ENCODE measurements around the gene LY6G5C. TPM values are rescaled to one million over a fixed set of nuclear protein-coding genes. Genes with fewer than 3 reads are reported as not detected.

The LY6G5C gene
- total and polyA plus RNA-seq, 2 of the 13 experiments (the other 11 are each of a cell fraction or from before 2014, with no cell fraction given): 0.33 to 0.55 TPM

DNA sequence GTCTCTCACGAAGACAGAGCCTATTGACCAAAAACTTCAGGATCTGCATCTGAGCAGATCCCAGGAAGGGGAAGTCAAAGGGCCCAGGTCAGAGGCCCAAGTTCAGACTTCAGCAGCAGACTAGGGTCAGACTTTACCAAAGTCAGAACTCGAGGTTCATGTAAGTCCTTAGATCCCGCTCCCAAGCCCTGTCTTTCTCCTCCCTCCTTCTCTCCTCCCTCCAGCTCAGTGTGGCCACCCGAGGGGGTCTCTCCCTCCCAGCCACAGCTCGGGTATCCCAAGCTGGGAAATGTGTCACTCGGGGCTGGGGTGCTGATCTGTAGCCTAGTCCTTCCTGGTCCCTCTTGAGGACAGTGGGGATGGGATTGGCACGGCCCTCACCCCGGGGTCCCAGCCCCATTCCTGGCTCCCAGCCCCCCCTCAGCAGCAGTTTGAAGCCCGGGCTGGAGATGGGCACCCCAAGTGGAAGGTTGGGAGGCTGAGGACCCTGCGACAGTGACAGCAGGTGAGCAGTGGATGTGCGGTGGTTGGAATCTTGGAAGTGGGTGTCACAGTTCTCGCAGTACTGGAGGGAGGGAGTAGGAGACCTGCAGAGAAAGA, 18.6 kb downstream of the LY6G5C start:
- Histone ChIP-seq H3K4me3 (replicated peaks in 1 of 3; ENCODE audit: insufficient read depth in 1 of 3, low read depth in 2 of 3, low read length in 3 of 3) (no peak overlapping the region), H3K36me3 (replicated peaks in 1 of 2; ENCODE audit: control insufficient read depth in 1 of 2, insufficient read depth in 2 of 2, low read length in 2 of 2) (peaks cover 10 to 24% of the 10 kb centered on the region in 2 experiments), H2AFZ (ENCODE audit: low read length) (no peak overlapping the region), H3K27me3 (ENCODE audit: control insufficient read depth in 1 of 2, insufficient read depth in 2 of 2, low read length in 2 of 2) (no peaks in the 10 kb centered on the region; a peak in 1 of 5 replicates), H3K9ac (ENCODE audit: insufficient read depth, low read depth, low read length) (no peak overlapping the region), H4K20me1 (ENCODE audit: insufficient read depth, low read length) (peaks cover 18% of the 10 kb centered on the region; the same call in 1 of the 2 replicates), H3K79me2 (ENCODE audit: insufficient read depth, low read length) (peaks cover 66% of the 10 kb centered on the region), H3K4me2 (ENCODE audit: low read depth, low read length) (peak overlapping the region; percentile 94; the same call in 1 of the 2 replicates), H3K27ac (ENCODE audit: extremely low read length, insufficient read depth, low read length) (peak overlapping the region; percentile 15), H3K4me1 (ENCODE audit: insufficient read depth, low read length) (peaks cover 77% of the 10 kb centered on the region), H3K9me3 (ENCODE audit: low read length) (no peaks in the 10 kb centered on the region)
- ChIA-PET POLR2A (interaction anchor here (1.1 to 7.4 kb wide), 7 partner anchors 8 to 104 kb away, joined by 3 to 438 read pairs (median 23); partner anchors contain the start of genes ABHD16A, APOM, BAG6 and CLIC1), CTCF (ENCODE audit: low intra/inter-chr PET ratio, low total read pairs) (no interaction called here)
- intact Hi-C loops (cut with micrococcal nuclease; ENCODE audit: unreplicated experiment): no loop called here
- in situ Hi-C loops (cut with HindIII; ENCODE audit: extremely low pct_ligation_motif_present, low pct_unique_long_range_greater_than_20kb): no loop called here
- ATAC-seq: no peak
- no TSS peak for BruUV-seq (replicated peaks)
- WGBS (ENCODE audit: low lambda C conversion rate): 92% methylated on average over 12 of the region's 12 CpGs
- no peak for FAIRE-seq
- DNase-seq (ENCODE audit: low spot score): no peak
- TF ChIP-seq SMYD3 (CRISPR knock-in tag; IDR thresholded peaks at IDR 0.05): 0 out of 2 replicates have a peak, but pooled peaks have one; percentile 19
- no peak for TF ChIP-seq ZNF264 (CRISPR knock-in tag; IDR thresholded peaks at IDR 0.05)
- no peak for TF ChIP-seq ZSCAN20 (CRISPR knock-in tag; IDR thresholded peaks at IDR 0.05; ENCODE audit: borderline replicate concordance)
- no peak for TF ChIP-seq CBX1 (IDR thresholded peaks at IDR 0.05; ENCODE audit: low read depth)
- TF ChIP-seq, protein P1, sequence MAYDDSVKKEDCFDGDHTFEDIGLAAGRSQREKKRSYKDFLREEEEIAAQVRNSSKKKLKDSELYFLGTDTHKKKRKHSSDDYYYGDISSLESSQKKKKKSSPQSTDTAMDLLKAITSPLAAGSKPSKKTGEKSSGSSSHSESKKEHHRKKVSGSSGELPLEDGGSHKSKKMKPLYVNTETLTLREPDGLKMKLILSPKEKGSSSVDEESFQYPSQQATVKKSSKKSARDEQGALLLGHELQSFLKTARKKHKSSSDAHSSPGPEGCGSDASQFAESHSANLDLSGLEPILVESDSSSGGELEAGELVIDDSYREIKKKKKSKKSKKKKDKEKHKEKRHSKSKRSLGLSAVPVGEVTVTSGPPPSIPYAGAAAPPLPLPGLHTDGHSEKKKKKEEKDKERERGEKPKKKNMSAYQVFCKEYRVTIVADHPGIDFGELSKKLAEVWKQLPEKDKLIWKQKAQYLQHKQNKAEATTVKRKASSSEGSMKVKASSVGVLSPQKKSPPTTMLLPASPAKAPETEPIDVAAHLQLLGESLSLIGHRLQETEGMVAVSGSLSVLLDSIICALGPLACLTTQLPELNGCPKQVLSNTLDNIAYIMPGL (CRISPR knock-in tag; IDR thresholded peaks at IDR 0.05; ENCODE audit: borderline replicate concordance in 1 of 2, low read depth in 1 of 2): no peak
- TF ChIP-seq PITX1 (CRISPR knock-in tag; IDR thresholded peaks at IDR 0.05): 0 out of 2 replicates have a peak, but pooled peaks have one; percentile 22
- no peak for TF ChIP-seq ZNF496 (CRISPR knock-in tag; IDR thresholded peaks at IDR 0.05; ENCODE audit: insufficient replicate concordance)
- peak; percentile 71; the same call in 1 of the 2 replicates for TF ChIP-seq NRL (CRISPR knock-in tag; IDR thresholded peaks at IDR 0.05; ENCODE audit: borderline replicate concordance)
- TF ChIP-seq SAP130 (CRISPR knock-in tag; IDR thresholded peaks at IDR 0.05; ENCODE audit: low read depth): no peak
- TF ChIP-seq SMC3 (IDR thresholded peaks at IDR 0.05; ENCODE audit: low read length): no peak
- peak; percentile 21; the same call in 1 of the 2 replicates for TF ChIP-seq MED1 (CRISPR knock-in tag; IDR thresholded peaks at IDR 0.05)
- peak; percentile 89 for TF ChIP-seq AGO2 (optimal IDR thresholded peaks at IDR 0.05; ENCODE audit: low read depth, low read length)
- TF ChIP-seq, protein P2, sequence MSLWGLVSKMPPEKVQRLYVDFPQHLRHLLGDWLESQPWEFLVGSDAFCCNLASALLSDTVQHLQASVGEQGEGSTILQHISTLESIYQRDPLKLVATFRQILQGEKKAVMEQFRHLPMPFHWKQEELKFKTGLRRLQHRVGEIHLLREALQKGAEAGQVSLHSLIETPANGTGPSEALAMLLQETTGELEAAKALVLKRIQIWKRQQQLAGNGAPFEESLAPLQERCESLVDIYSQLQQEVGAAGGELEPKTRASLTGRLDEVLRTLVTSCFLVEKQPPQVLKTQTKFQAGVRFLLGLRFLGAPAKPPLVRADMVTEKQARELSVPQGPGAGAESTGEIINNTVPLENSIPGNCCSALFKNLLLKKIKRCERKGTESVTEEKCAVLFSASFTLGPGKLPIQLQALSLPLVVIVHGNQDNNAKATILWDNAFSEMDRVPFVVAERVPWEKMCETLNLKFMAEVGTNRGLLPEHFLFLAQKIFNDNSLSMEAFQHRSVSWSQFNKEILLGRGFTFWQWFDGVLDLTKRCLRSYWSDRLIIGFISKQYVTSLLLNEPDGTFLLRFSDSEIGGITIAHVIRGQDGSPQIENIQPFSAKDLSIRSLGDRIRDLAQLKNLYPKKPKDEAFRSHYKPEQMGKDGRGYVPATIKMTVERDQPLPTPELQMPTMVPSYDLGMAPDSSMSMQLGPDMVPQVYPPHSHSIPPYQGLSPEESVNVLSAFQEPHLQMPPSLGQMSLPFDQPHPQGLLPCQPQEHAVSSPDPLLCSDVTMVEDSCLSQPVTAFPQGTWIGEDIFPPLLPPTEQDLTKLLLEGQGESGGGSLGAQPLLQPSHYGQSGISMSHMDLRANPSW (CRISPR knock-in tag; IDR thresholded peaks at IDR 0.05; ENCODE audit: borderline replicate concordance): no peak
- TF ChIP-seq ZNF263 (CRISPR knock-in tag; IDR thresholded peaks at IDR 0.05): 0 out of 2 replicates have a peak, but pooled peaks have one; percentile 18
- TF ChIP-seq, protein P3, sequence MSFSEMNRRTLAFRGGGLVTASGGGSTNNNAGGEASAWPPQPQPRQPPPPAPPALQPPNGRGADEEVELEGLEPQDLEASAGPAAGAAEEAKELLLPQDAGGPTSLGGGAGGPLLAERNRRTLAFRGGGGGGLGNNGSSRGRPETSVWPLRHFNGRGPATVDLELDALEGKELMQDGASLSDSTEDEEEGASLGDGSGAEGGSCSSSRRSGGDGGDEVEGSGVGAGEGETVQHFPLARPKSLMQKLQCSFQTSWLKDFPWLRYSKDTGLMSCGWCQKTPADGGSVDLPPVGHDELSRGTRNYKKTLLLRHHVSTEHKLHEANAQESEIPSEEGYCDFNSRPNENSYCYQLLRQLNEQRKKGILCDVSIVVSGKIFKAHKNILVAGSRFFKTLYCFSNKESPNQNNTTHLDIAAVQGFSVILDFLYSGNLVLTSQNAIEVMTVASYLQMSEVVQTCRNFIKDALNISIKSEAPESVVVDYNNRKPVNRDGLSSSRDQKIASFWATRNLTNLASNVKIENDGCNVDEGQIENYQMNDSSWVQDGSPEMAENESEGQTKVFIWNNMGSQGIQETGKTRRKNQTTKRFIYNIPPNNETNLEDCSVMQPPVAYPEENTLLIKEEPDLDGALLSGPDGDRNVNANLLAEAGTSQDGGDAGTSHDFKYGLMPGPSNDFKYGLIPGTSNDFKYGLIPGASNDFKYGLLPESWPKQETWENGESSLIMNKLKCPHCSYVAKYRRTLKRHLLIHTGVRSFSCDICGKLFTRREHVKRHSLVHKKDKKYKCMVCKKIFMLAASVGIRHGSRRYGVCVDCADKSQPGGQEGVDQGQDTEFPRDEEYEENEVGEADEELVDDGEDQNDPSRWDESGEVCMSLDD (CRISPR knock-in tag; IDR thresholded peaks at IDR 0.05; ENCODE audit: borderline replicate concordance): no peak
- TF ChIP-seq SP2 (CRISPR knock-in tag; IDR thresholded peaks at IDR 0.05): no peak
- TF ChIP-seq ZBTB20 (CRISPR knock-in tag; IDR thresholded peaks at IDR 0.05; ENCODE audit: borderline replicate concordance, low read depth): 0 out of 2 replicates have a peak, but pooled peaks have one; percentile 26
